ENCODE measurements around the gene PGF. TPM values are rescaled to one million over a fixed set of nuclear protein-coding genes. Genes with fewer than 3 reads are reported as not detected.

The PGF gene
- polyA plus RNA-seq: 16.5 to 19.0 TPM (median 17.5 TPM) in 3 replicates
- polyA plus RNA-seq (2011; ENCODE audit: low read depth): 4.3 TPM
- polyA plus RNA-seq (2011; cell fraction: cytosol; rRNA removed): 11.8 and 26.1 TPM in 2 replicates
- 15.8 and 22.6 TPM in 2 replicates for polyA plus RNA-seq (2011; cell fraction: nucleus; rRNA removed)
- polyA plus RNA-seq (2012; ENCODE audit: low replicate concordance): 21.3 and 25.5 TPM in 2 replicates
- 8.5 to 14.9 TPM (median 9.4 TPM) in 3 replicates for polyA minus RNA-seq
- polyA minus RNA-seq (2011; cell fraction: cytosol; rRNA and poly(A)+ RNA removed): 22.3 TPM
- polyA minus RNA-seq (2011; cell fraction: nucleus; rRNA and poly(A)+ RNA removed): 9.2 and 10.9 TPM in 2 replicates

- peaks cover 36% of the 10 kb centered on the region for H3K4me1 ChIP-seq (ENCODE audit: control insufficient read depth, extremely low read depth, insufficient read depth, low read length)
- no peaks in the 10 kb centered on the region for H3K27me3 ChIP-seq (ENCODE audit: control insufficient read depth, extremely low read depth, insufficient read depth, low read length)
- peaks cover 25% of the 10 kb centered on the region for H3K79me2 ChIP-seq (ENCODE audit: control insufficient read depth, insufficient read depth, low read length)
- H3K4me2 ChIP-seq (ENCODE audit: control insufficient read depth, extremely low read depth, insufficient read depth, low read depth, low read length): peak within 1 kb of the TSS; percentile 93
- dilution Hi-C loops (cut with MboI; ENCODE audit: extremely low pct_ligation_motif_present, low sequenced_read_pairs): no loop called here
- peak within 1 kb of the TSS; percentile 34 for H3K27ac ChIP-seq (ENCODE audit: control insufficient read depth, insufficient read depth, low read length)
- TF ChIP-seq EZH2 (IDR thresholded peaks at IDR 0.05; ENCODE audit: low read length) (no peak), CTCF (optimal IDR thresholded peaks at IDR 0.05 in 1 of 3, IDR thresholded peaks at IDR 0.05 in 1 of 3, conservative IDR thresholded peaks at IDR 0.05 in 1 of 3; ENCODE audit: extremely low read depth in 1 of 3, insufficient read depth in 2 of 3, low read length in 3 of 3) (no peak)
- no peaks in the 10 kb centered on the region for H3K9me1 ChIP-seq (ENCODE audit: control insufficient read depth, extremely low read depth, insufficient read depth, low read length)
- no peaks in the 10 kb centered on the region for H4K20me1 ChIP-seq (ENCODE audit: control insufficient read depth, extremely low read depth, insufficient read depth, low read length)
- H2AFZ ChIP-seq (ENCODE audit: control insufficient read depth, low read length): peak within 1 kb of the TSS; percentile 47
- no peak for DNase-seq (ENCODE audit: low read depth, low spot score)
- peak within 1 kb of the TSS; percentile 72 to 85 (median 85) for H3K4me3 ChIP-seq (ENCODE audit: control insufficient read depth in 2 of 3, extremely low read depth in 1 of 3, insufficient read depth in 2 of 3, low read depth in 1 of 3, low read length in 3 of 3)
- peaks cover 4 to 12% of the 10 kb centered on the region in 2 experiments for H3K36me3 ChIP-seq (ENCODE audit: control insufficient read depth in 2 of 2, extremely low read depth in 1 of 2, insufficient read depth in 2 of 2, low read length in 2 of 2)
- no peaks in the 10 kb centered on the region for H3K9me3 ChIP-seq (ENCODE audit: control insufficient read depth, low read depth, low read length)
- FAIRE-seq: no peak
- H3K9ac ChIP-seq (ENCODE audit: control insufficient read depth, extremely low read depth, insufficient read depth, low read length): peak within 1 kb of the TSS; percentile 73
These were observed at the start of gene PGF for GRCh38 chr14:74955229-74956026. Gene PGF (minus strand): TSS chr14:74955597. CDS start chr14:74955242, 355 bp downstream.

GRCh38 chr14:75003250-75004027 lies 48.0 kb upstream of the PGF start:
- Histone ChIP-seq H4K20me1 (ENCODE audit: control insufficient read depth, extremely low read depth, insufficient read depth, low read length) (no peaks in the 10 kb centered on the region), H3K27ac (ENCODE audit: control insufficient read depth, insufficient read depth, low read length) (peak overlapping the region; percentile 65), H3K79me2 (ENCODE audit: control insufficient read depth, insufficient read depth, low read length) (peaks cover 27% of the 10 kb centered on the region), H3K9ac (ENCODE audit: control insufficient read depth, extremely low read depth, insufficient read depth, low read length) (peak overlapping the region; percentile 82), H3K4me3 (ENCODE audit: control insufficient read depth in 2 of 3, extremely low read depth in 1 of 3, insufficient read depth in 2 of 3, low read depth in 1 of 3, low read length in 3 of 3) (peak overlapping the region; percentile 80 to 96 (median 86)), H3K9me3 (ENCODE audit: control insufficient read depth, low read depth, low read length) (no peaks in the 10 kb centered on the region), H3K27me3 (ENCODE audit: control insufficient read depth, extremely low read depth, insufficient read depth, low read length) (no peaks in the 10 kb centered on the region), H3K9me1 (ENCODE audit: control insufficient read depth, extremely low read depth, insufficient read depth, low read length) (no peaks in the 10 kb centered on the region), H3K4me2 (ENCODE audit: control insufficient read depth, extremely low read depth, insufficient read depth, low read depth, low read length) (peak overlapping the region; percentile 91), H3K4me1 (ENCODE audit: control insufficient read depth, extremely low read depth, insufficient read depth, low read length) (peaks cover 25% of the 10 kb centered on the region), H3K36me3 (ENCODE audit: control insufficient read depth in 2 of 2, extremely low read depth in 1 of 2, insufficient read depth in 2 of 2, low read length in 2 of 2) (peaks cover 13 to 31% of the 10 kb centered on the region in 2 experiments), H2AFZ (ENCODE audit: control insufficient read depth, low read length) (peak overlapping the region; percentile 82)
- TF ChIP-seq CTCF (optimal IDR thresholded peaks at IDR 0.05 in 1 of 3, IDR thresholded peaks at IDR 0.05 in 1 of 3, conservative IDR thresholded peaks at IDR 0.05 in 1 of 3; ENCODE audit: extremely low read depth in 1 of 3, insufficient read depth in 2 of 3, low read length in 3 of 3) (no peak), EZH2 (IDR thresholded peaks at IDR 0.05; ENCODE audit: low read length) (no peak)
- FAIRE-seq (no peak), DNase-seq (ENCODE audit: low read depth, low spot score) (no peak)
- dilution Hi-C loops (cut with MboI; ENCODE audit: extremely low pct_ligation_motif_present, low sequenced_read_pairs): no loop called here

All from keratinocyte (primary cell).